Anterior cingulate cortex (tissue), 58 donors: ENCODE measurements around the gene RNF38.
A peak's percentile ranks its signal among the peaks of the same experiment; 100 is the strongest.
"Not testable (repeated sequence)": the region's sequence is repeated elsewhere in the genome, so short reads cannot be mapped to it uniquely, and the experiment has no call there.

ENCODE experiments used
- DNase-seq, 58 donors: peaks; one replicate each; lab custom pipeline; 2025; lab: John Stamatoyannopoulos, UW

Gene RNF38

DNA sequence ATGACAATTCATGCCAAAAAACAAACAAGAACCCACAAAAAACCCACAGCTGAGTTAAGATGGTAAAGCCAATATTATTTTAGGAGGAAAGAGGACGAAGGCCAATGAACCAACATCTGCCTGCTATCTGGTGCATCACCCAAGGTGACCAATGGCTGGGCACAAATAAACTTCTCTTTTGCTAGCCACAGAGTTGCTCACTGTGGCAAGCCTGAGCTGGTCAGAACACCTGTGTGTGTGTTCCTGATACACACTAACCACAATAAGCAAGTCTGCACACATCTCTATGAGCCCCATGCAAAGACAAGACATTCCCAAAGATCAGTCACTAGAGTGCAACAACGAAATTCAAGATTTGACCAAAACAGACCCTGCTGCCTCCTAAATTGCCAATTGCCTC lies 63.1 kb downstream of the RNF38 start:
- no peak for DNase-seq

- no peak for DNase-seq
These were observed 63.8 kb downstream of the RNF38 start for GRCh38 chr9:36336131-36336907.

DNA sequence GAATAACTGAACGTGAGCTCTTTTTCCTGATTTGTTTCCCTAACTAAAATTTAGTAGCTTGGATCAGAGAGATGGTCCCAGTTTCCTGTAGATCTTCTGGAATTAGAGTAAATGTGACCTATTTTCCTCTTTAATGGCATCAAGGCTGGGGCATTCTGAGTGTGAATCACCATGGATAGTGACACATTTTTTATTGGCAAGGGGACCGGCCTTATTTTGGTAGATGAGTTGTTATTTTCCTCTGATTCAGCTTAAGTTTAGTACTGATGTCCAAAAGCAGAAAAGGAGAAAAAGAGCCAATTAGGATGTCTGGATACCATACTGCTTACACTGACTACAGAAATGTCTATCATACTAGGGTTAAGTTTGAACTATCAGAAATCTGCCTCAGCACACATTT lies 68.1 kb downstream of the RNF38 start:
- DNase-seq: no peak

DNA sequence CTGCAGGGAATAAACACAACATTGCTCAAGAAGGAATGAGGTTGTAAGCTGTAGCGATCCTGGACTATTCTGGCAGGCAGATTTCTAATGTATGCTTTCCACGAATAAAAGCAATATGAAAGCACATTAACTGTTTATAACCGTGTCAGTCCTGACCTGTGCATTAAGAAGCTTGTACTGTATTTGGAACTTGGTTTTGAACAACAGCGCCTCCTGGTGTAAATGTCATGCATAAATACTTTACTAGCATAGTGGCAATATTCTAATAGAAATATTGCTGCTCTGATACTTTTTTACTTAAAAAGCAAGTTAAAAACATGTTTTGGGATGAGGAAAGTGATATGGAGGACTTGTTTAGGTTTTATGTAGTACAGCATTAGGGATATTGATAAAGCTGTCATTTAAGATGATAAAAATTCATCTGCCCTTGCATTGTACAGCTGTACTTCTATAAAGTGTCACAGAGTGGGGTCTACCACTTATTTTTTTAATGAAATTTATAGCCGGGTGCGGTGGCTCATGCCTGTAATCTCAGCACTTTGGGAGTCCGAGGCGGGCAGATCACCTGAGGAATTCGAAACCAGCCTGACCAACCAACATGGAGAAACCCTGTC lies 71.2 kb downstream of the RNF38 start:
- DNase-seq: peak in 15 of 58 donors; percentile 4 to 66 (median 28)

GRCh38 chr9:36325081-36325828 lies 74.8 kb downstream of the RNF38 start:
- peak in 2 of 58 donors; percentile 6 to 9 for DNase-seq

- DNase-seq: no peak
These were observed 76.1 kb downstream of the RNF38 start for GRCh38 chr9:36323926-36324325.

- DNase-seq: no peak
These were observed 77.6 kb downstream of the RNF38 start for GRCh38 chr9:36322462-36322861.

- not testable (repeated sequence) for DNase-seq
These were observed 78.2 kb downstream of the RNF38 start for GRCh38 chr9:36321903-36322302.

DNA sequence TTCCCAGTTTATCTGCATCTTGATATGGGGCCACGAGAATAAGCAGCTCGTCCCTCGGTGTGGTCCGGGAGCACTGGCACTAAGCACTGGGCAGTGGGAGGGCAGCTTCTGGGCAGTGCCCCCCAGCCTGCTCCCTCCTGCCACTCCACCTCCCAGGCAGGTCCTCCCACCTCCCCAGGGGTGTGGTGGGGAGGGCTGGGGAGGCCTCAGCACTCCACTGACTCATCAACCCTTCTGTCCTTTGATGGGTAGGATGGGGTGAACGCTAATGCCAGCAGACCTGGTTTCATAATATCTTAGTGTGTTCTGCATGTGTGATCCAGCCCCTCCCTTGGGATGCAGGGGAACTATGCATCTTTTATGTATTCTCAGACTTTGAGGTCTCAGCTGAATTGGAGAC lies 79.6 kb downstream of the RNF38 start:
- DNase-seq: no peak

DNA sequence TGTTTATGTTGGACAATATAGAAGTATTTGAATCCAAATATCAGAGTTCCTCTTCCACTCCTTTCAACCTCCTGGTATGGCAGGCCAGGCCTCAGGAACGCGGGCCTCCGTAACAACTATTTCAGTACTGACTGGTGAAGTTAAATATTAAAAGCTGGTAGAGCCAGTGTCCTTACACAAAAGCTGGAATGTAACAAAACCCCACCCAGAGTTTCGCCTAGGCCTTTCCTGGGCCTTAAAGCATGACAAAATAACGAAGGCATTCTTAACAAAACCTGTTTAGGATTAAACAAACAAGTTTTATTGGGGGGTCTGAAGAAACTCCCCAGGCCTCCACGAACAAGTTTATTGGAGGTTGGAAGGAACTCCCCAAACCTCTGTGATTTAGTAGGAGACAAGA lies 80.3 kb downstream of the RNF38 start:
- no peak for DNase-seq

DNA sequence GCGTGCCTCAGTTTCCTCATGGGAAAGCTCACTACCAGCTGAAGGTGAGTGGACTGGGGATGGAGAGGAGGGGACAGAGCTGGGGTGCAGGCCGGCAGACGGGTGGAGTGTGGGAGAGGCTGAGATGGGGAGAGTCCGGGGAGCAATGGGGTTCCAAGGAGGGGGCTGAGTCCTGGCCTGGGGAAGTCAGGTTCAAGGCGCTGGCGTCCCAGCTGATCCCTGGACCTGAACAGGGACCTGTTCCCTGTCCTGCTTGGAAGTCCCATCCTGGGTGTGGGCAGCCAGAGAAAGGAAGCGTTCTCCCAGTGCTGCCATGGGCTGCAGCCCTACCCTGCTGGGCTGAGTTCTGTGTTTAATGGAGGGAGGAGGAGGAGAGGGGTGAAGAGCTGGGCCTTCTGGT lies 80.9 kb downstream of the RNF38 start:
- no peak for DNase-seq

DNA sequence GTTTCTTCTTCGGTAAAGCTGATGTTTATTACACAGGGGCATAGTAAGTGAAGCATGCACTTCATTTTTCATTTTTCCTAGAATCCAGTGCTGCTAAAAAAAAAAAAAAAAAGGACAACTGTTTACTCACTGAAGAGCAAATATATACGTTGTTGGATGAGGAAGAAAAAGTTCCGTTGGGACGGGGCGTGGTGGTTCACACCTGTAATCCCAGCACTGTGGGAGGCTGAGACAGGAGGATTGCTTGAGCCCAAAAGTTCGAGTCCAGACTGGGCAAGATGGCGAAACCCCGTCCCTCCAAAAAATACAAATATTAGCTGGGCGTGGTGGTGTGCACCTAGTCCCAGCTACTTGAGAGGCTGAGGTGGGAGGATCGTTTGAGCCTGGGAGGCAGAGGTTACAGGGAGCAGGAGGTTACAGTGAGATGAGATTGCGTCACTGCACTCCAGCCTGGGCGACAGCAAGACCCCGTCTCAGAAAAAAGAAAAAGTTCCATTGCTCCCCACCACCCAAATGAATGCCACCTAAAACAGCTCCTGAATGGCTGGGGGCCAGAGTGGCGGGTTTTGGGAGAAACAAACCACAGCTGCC lies 81.8 kb downstream of the RNF38 start:
- DNase-seq: no peak

DNA sequence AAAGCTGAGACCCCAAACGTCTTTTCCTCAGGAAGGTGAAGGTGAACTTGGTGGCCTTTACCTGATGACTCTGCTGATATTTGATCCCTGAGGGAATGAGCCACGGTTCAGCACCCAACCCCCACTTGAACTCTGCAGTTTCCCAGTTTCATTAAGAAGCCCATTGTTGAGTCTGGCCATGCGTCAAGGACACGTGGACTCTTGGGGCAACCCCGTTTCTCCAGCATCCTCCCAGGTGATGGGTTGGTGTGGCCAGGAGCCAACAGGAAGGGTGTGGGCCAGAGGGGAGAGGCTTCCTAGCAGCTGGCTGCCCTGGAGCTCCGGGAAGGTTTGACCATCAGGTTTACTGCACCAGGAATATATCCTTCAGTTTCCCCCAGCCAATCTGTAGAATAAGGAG lies 82.3 kb downstream of the RNF38 start:
- DNase-seq: peak in 8 of 58 donors; percentile 8 to 59 (median 44)

- peak in 51 of 58 donors; percentile 23 to 92 (median 67) for DNase-seq
These were observed 83.3 kb downstream of the RNF38 start for GRCh38 chr9:36316611-36317317.

DNA sequence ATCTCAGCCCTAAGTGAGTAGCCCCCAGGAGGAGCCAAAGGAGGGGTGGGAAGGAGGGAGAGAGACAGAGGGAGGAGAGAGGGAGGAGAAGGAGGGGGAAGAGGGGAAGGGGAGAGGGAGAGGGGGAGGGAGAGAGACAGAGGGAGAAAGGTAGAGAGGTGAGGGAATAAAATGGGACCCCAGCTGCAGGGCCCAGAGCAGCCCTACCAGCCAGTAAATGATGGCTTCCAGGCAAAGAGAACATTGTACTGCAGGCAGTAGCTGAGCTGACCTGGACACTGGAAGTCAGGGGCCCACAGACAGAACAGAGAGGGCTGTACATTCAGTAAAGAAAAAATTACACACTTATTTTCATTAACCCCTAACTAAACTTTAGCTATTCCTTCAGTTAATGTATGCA lies 84.0 kb downstream of the RNF38 start:
- DNase-seq: no peak

- DNase-seq: no peak
These were observed 84.8 kb downstream of the RNF38 start for GRCh38 chr9:36315283-36315682.

- no peak for DNase-seq
These were observed 85.3 kb downstream of the RNF38 start for GRCh38 chr9:36314740-36315139.

- no peak for DNase-seq
These were observed 93.4 kb downstream of the RNF38 start for GRCh38 chr9:36306471-36307306.

DNA sequence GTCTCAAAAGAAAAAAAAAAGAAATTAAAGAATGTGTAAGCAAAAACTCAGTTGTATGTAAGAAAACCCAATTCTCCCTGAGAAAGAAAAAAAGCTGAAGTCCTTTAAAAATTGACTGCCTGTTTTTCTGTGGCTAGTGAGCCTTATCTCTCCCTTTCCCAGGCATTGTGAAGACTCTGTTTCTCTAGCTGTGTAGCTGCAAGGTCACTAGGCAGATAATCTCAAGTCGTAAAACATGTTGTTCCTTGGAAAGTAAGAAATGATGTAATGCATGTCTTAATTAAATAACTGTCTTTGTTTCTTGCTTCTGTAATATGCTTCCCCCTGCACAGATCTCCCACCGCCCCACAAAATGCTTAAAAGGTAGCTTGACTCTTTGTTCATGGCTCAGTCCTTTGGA lies 95.7 kb downstream of the RNF38 start:
- not testable (repeated sequence) for DNase-seq

GRCh38 chr9:36301227-36301626 lies 98.8 kb downstream of the RNF38 start:
- DNase-seq: no peak
